CD4-positive, alpha-beta T cell treated with Interleukin-21 for 1 hour (primary cell): ENCODE results near the gene PARP1.
"Not testable (repeated sequence)": the region's sequence is repeated elsewhere in the genome, so short reads cannot be mapped to it uniquely, and the experiment has no call there.

Experiments
- DNase-seq: peaks from one replicate; pipeline ENCODE4 v3.0.0-alpha.2; 2020

PARP1 gene

DNA sequence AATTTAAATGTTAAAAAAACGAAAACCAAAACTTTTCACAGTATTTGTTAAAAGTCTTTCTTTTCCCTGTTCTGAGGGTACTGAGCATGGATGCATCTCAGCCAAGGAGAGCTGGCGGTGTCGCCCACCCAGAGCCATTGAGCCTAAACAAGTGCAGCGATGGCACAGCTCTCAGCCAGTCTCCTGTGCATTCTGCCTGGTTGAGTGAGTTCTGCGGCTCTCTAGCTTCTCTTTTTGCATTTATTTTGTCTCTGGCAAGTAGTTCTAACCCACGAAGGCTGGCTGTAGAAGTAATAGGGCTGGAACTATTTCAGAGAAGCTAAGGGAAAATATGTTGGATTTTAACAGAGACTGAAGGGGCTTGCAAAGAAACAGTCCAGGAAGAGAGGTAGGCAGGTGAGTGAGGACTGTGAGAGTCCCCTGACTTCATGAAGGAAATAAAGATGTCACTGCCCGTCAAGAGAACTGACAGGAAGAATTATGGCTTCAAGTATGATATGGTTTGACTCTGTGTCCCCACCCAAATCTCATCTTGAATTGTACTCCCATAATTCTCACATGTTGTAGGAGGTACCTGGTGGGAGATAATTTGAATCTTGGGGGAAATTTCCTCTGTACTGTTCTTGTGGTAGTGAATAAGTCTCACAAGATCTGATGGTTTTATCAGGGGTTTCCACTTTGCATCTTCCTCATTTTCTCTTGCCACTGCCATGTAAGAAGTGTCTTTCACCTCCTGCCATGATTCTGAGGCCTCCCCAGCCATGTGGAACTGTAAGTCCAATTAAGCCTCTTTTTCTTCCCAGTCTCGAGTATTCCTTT, 63.2 kb downstream of the PARP1 start:
- DNase-seq: no peak

DNA sequence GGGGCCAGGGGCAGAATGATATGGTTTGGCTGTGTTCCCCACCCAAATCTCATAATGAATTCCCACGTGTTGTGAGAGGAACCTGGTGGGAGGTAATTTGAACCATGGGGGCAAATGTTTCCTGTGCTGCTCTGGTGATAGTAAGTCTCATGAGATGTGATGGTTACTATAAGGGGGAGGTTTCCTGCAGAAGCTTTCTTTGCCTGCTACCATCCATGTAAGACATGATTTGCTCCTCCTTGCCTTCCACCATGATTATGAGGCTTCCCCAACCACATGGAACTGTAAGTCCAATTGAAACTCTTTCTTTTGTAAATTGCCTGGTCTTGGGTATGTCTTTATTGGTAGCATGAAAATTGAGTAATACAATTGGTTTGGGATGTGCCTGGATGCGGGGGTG, 65.2 kb downstream of the PARP1 start:
- DNase-seq: no peak

DNA sequence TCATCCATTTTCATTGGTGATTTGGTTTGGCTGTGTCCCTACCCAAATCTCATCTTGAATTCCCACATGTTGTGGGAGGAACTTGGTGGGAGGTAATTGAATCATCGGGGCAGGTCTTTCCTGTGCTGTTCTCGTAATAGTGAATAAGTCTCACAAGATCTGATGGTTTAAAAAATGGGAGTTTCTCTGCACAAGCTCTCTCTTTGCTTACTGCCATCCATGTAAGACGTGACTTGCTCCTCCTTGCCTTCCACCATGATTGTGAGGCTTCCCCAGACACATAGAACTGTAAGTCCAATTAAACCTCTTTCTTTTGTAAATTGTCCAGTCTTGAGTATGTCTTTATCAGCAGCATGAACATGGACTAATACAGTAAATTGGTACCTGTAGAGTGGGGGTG, 67.8 kb downstream of the PARP1 start:
- not testable (repeated sequence) for DNase-seq

DNA sequence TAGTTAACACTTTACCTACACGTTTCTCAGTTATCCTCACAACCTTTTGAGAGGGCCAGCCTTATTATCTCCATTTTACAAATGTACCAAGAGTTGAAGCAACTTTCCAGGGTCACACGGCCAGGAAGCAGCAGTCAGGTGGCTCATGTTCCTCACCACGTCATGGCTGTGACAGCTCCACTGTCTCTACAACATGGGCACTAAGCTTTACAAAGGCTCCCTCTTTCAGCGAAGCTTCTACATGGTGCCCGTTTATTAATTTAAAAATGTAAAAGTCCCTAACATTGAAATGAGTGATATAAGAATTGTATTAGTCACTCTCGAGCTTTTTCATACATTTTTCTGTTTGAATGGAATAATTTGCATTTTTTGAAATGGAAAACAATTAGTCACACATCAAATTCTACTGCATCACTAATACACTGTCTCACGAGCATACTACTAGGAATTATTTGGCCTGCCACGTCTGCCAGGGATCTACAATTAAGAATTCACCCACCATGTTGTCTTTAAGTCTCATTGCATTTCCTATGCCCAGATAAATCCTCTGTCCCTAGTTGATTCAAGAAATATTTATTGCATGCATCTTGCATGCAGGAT, 70.5 kb downstream of the PARP1 start:
- no peak for DNase-seq

GRCh38 chr1:226335661-226336060, 72.2 kb downstream of the PARP1 start:
- DNase-seq: no peak

GRCh38 chr1:226332947-226333346, 74.9 kb downstream of the PARP1 start:
- DNase-seq: peak; percentile 14

GRCh38 chr1:226329237-226329636, 78.7 kb downstream of the PARP1 start:
- no peak for DNase-seq

DNA sequence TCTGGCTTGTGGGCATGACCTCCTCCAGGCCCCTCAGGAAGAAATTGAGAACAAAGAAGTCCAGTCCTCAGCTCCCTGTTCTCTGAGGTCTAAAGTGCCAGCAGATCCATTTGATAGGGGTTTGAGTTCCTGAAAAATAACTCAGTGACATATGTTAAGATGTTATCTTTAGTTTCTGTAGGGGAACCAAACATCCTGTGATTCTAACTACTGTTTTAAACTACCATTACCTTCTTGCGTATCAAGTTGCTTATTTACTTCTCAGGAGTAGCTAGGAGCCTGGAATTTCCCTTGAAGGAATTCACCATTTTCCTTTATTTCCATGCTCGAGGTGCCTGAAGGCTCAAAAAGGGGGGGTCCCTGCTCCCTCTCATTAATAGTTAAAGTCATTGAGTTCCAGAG, 80.1 kb downstream of the PARP1 start:
- no peak for DNase-seq

DNA sequence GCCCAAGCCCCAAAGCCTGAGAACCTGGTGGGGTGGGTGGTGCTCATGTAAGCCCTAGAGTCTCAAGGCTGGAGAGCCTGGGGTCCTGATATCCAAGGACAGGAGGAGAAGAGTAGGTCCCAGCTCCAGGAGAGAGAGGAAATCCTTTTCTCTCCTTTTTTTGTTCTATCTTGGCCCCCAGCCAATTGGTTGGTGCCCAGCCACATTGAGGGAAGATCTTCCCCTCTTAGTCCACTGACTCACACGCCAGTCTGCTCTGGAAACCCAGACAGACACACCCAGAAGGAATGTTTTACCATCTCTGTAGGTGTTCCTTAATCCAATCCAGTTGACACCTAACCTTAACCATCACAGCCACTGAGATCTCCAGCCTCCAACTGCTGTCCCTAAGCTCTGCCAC, 82.7 kb downstream of the PARP1 start:
- no peak for DNase-seq

DNA sequence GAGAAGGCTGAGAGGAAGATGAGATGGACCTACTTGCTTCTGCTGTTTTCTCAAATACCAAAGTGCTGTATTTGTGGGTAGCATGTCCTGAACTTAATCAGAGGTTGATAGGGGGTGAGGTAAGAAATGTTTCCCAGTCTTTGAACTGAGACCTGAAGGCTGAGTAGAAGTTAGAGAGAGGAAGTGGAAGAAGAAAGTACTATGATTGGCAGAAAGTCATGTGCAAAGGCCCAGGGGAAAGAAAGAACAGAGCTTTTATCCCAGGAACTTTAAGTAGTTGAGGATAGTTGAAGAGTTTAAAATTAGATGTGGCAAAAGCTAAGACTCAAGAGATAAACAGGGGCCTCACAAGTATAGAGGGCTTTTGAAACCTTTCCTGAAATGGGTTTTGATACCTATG, 83.4 kb downstream of the PARP1 start:
- no peak for DNase-seq

DNA sequence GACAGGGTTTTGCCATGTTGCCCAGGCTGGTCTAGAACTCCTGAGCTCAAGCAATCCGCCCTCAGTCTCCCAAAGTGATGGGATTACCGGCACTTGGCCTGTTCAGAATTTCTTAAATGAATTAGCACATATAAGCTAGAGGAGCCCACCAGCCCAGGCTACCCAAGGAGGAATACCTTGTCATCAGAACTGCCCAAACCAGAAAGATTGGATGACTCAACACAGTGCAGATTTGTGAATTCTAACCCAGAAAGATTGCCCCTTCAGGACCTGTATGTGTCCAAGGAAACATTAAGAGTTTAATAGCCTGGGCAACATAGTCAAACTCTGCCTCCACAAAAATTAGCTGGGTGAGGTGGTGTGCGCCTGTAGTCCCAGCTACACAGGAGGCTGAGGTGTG, 84.9 kb downstream of the PARP1 start:
- no peak for DNase-seq

GRCh38 chr1:226320930-226321329, 87.0 kb downstream of the PARP1 start:
- no peak for DNase-seq

DNA sequence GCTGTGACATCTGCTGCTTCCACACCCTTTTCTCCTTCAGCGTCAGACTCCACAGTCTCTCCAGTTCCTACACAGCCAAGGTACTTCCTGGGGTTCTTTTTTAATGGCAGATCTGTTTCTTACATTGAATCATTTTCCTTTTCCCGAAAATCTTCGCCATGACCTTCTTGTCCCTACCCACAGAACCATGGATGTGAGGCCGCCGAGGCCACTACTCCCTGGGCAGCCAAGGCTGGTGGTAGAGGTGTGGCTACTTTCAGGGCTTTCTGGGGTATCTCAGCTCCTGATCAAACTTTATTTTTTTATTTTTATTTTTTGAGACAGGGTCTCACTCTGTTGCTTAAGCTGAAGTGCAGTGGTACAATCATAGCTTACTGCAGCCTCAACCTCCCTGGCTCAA, 89.4 kb downstream of the PARP1 start:
- DNase-seq: no peak

DNA sequence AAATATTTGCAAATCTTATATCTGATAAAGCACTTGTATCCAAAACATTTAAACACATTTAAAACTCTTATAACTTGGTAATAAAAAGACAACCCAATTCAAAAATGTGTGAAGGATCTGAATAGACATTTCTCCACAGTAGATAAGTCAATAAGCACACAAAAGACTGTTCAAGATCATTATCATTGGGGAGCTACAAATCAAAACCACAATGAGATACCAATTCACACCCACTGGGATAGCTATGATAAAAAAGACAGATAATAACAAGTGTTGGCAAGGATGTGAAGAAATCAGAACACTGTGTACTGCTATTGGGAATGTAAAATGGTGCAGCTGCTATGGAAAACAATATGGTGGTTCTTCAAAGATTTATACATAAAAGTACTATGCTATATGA, 93.8 kb downstream of the PARP1 start:
- no peak for DNase-seq

DNA sequence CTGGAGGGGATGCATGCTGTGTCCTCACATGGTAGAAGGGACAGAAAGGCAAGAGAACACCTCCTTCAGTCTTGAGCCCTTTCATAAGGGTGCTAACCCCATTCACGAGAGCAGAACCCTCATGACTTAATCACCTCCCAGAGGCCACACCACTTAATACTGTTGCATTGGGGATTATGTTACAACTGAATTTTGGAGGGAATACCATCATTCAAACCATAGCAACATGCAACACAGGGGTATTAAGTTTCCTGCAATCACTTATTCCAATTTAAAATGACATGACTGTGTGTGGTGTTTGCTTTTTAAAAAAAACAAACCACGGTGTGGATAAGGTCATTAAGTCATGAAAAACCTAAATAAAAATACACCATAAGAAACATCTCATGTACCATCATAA, 95.8 kb downstream of the PARP1 start:
- no peak for DNase-seq

GRCh38 chr1:226311376-226311775, 96.5 kb downstream of the PARP1 start:
- no peak for DNase-seq
